HG02678 (cell line): ENCODE data around the gene RSU1.

Experiments used
- ATAC-seq: cut with Tn5 transposase; IDR thresholded peaks from one replicate; pipeline ENCODE4 v1.9.1; 2021; ENCODE audit warnings: mild to moderate bottlenecking, moderate library complexity; ENCODE audit not compliant: unreplicated experiment

Gene RSU1

GRCh38 chr10:16685551-16685950, 131.7 kb downstream of the RSU1 start:
- ATAC-seq = no peak

GRCh38 chr10:16681521-16681920, 135.7 kb downstream of the RSU1 start:
- ATAC-seq = no peak

- no peak for ATAC-seq
These were observed 137.7 kb downstream of the RSU1 start for GRCh38 chr10:16679511-16679910.

- no peak for ATAC-seq
These were observed 141.9 kb downstream of the RSU1 start for GRCh38 chr10:16675334-16675733.

- ATAC-seq = no peak
These were observed 143.0 kb downstream of the RSU1 start for GRCh38 chr10:16674147-16674703.

- ATAC-seq = no peak
These were observed 143.8 kb downstream of the RSU1 start for GRCh38 chr10:16673443-16673842.

- ATAC-seq = peak; percentile 55
These were observed 153.8 kb downstream of the RSU1 start for GRCh38 chr10:16663444-16663843.

- ATAC-seq = peak; percentile 49
These were observed 154.3 kb downstream of the RSU1 start for GRCh38 chr10:16662923-16663322.

GRCh38 chr10:16656895-16657294, 160.3 kb downstream of the RSU1 start:
- ATAC-seq = no peak

GRCh38 chr10:16653224-16653623, 164.0 kb downstream of the RSU1 start:
- peak; percentile 85 for ATAC-seq

GRCh38 chr10:16652154-16652553, 165.1 kb downstream of the RSU1 start:
- no peak for ATAC-seq

GRCh38 chr10:16649757-16650156, 167.5 kb downstream of the RSU1 start:
- no peak for ATAC-seq

GRCh38 chr10:16648366-16648765, 168.9 kb downstream of the RSU1 start:
- no peak for ATAC-seq

GRCh38 chr10:16646181-16647059, 170.8 kb downstream of the RSU1 start:
- ATAC-seq = peak; percentile 37

- no peak for ATAC-seq
These were observed 173.1 kb downstream of the RSU1 start for GRCh38 chr10:16644146-16644545.

GRCh38 chr10:16643502-16643901, 173.7 kb downstream of the RSU1 start:
- ATAC-seq = no peak

- ATAC-seq = no peak
These were observed 177.1 kb downstream of the RSU1 start for GRCh38 chr10:16640153-16640552.

- no peak for ATAC-seq
These were observed 177.8 kb downstream of the RSU1 start for GRCh38 chr10:16639471-16639870.

GRCh38 chr10:16632996-16633395, 184.2 kb downstream of the RSU1 start:
- ATAC-seq = no peak

- no peak for ATAC-seq
These were observed 190.5 kb downstream of the RSU1 start for GRCh38 chr10:16626697-16627096.

GRCh38 chr10:16612981-16613355, 204.3 kb downstream of the RSU1 start:
- no peak for ATAC-seq
